K562 (cell line): ENCODE results near the gene INCA1. TPM values are rescaled to one million over a fixed set of nuclear protein-coding genes. Genes with fewer than 3 reads are reported as not detected.

Source experiments
- ATAC-seq: fragments of 200-7000 bp; cut with Tn5 transposase; 3 replicates; pipeline ENCODE4 v1.9.1; 2020; ENCODE audit warnings: moderate library complexity
- BruUV-seq: library from RNA; stranded (reverse); fragments of 400-500 nt; replicated peaks from 2 replicates; lab custom pipeline; 2021; lab: Mats Ljungman, UMichigan
- CTCF ChIA-PET: fragments of 300-600 bp; formaldehyde crosslinking; extraction: SDS; loops from one replicate; lab custom pipeline; 2021; ENCODE audit warnings: low intra/inter-chr PET ratio; lab: Yijun Ruan, JAX
- POLR2A ChIA-PET: fragments of 300-600, 350-650 bp; sonication (Branson Sonifier 250); formaldehyde crosslinking; extraction: SDS; loops from one replicate; lab custom pipeline; 2021; ENCODE audit warnings: antibody characterized with exemption, inconsistent platforms; lab: Yijun Ruan, JAX
- DNase-seq, 4 experiments: peaks; one replicate each; pipeline versions ENCODE4 v3.0.0 to v3.0.0-alpha.2; 2011 to 2018; ENCODE audit warnings: low spot score in 3 of 4, mixed read lengths in 3 of 4; ENCODE audit errors: extremely low read depth in 1 of 4
- FAIRE-seq: peaks from 2 replicates; lab custom pipeline; 2011; peaks lifted over from hg19 to GRCh38; lab: Jason Lieb, UNC
- H2AFZ ChIP-seq: 2 replicates; pipeline ENCODE4 v1.6.0; 2011; ENCODE audit warnings: low read depth, low read length, control low read depth, inconsistent platforms
- H3K27ac ChIP-seq: fragments of 200-600 bp; 3 replicates; pipeline ENCODE4 v1.8.0; 2011; ENCODE audit warnings: low read depth, mild to moderate bottlenecking, control low read depth, inconsistent platforms, low read length, moderate library complexity, mixed read lengths; ENCODE audit errors: extremely low read depth
- H3K27me3 ChIP-seq, 2 experiments: fragments of 300-600 bp in 1 of 2; 2 replicates in 1 of 2; 3 replicates in 1 of 2; pipeline versions ENCODE4 v1.6.0 to v1.8.0; 2011; ENCODE audit warnings: inconsistent platforms in 2 of 2, low read length in 2 of 2, mild to moderate bottlenecking in 1 of 2, mixed read lengths in 1 of 2, moderate library complexity in 1 of 2; ENCODE audit not compliant: control insufficient read depth in 2 of 2, insufficient read depth in 2 of 2
- H3K36me3 ChIP-seq: fragments of 300-600 bp; 3 replicates; pipeline ENCODE4 v1.8.0; 2011; ENCODE audit warnings: mild to moderate bottlenecking, low read length, inconsistent platforms; ENCODE audit not compliant: control insufficient read depth, insufficient read depth
- H3K4me1 ChIP-seq, 2 experiments: fragments of 200-600 bp in 1 of 2; replicated peaks in 1 of 2; 2 replicates in 1 of 2; 3 replicates in 1 of 2; pipeline versions ENCODE4 v1.5.1 to v1.8.0; 2011; ENCODE audit warnings: inconsistent platforms in 2 of 2, low read length in 2 of 2, mild to moderate bottlenecking in 1 of 2, mixed read lengths in 1 of 2, moderate library complexity in 1 of 2; ENCODE audit not compliant: control insufficient read depth in 2 of 2, insufficient read depth in 2 of 2
- H3K4me2 ChIP-seq: 2 replicates; pipeline ENCODE4 v1.6.1; 2011; ENCODE audit warnings: low read length, control low read depth, inconsistent platforms, mixed read lengths; ENCODE audit not compliant: insufficient read depth
- H3K4me3 ChIP-seq: fragments of 200-600 bp; sonication (generic), shearing (Covaris generic); 2 replicates; pipeline ENCODE4 v1.5.1; 2016; ENCODE audit warnings: control low read depth, inconsistent platforms
- H3K79me2 ChIP-seq: fragments of 200-600 bp; 3 replicates; pipeline ENCODE4 v1.8.0; 2011; ENCODE audit warnings: low read length, inconsistent platforms; ENCODE audit not compliant: control insufficient read depth, insufficient read depth
- H3K9ac ChIP-seq, 2 experiments: 2 replicates each; pipeline versions ENCODE4 v1.6.0 to v1.6.1; 2011; ENCODE audit warnings: low read depth in 2 of 2, low read length in 2 of 2, control low read depth in 1 of 2, inconsistent platforms in 1 of 2, mild to moderate bottlenecking in 1 of 2, mixed read lengths in 1 of 2; ENCODE audit not compliant: insufficient read depth in 1 of 2
- H3K9me1 ChIP-seq: one replicate; pipeline ENCODE4 v1.6.0; 2011; ENCODE audit warnings: inconsistent platforms, mild to moderate bottlenecking, low read length, moderate library complexity; ENCODE audit not compliant: control insufficient read depth, insufficient read depth
- H3K9me3 ChIP-seq: replicated peaks from 2 replicates; pipeline ENCODE4 v1.5.1; 2011; ENCODE audit warnings: low read depth, low read length, inconsistent platforms; ENCODE audit not compliant: control insufficient read depth, insufficient read depth
- H4K20me1 ChIP-seq: replicated peaks from 2 replicates; pipeline ENCODE4 v1.6.1; 2011; ENCODE audit warnings: low read length, inconsistent platforms, mixed read lengths; ENCODE audit not compliant: control insufficient read depth, insufficient read depth
- CREB1 ChIP-seq, 2 experiments: sonication (generic) in 1 of 2; formaldehyde crosslinking in 1 of 2; IDR thresholded peaks; 2 replicates each; pipeline versions ENCODE4 v1.6.1 to v1.8.0; 2012 to 2022; ENCODE audit warnings: inconsistent platforms in 1 of 2, mild to moderate bottlenecking in 1 of 2, missing genetic modification reagents in 1 of 2, moderate library complexity in 1 of 2
- ZC3H8 ChIP-seq: fragments of 450-650 bp; IDR thresholded peaks from 2 replicates; pipeline ENCODE4 v1.6.1; 2017
- WGBS: fragments of 100-300 bp; shearing (Covaris generic); methylation state at CpG from one replicate; pipeline ENCODE4 v1.1.6; 2016; ENCODE audit warnings: low coverage, mixed read lengths; ENCODE audit not compliant: insufficient coverage; ENCODE audit errors: missing lambda C conversion rate; 5-methylcytosine and 5-hydroxymethylcytosine counted together
- in situ Hi-C: fragments of 300-500 bp; cut with MboI; formaldehyde crosslinking; loops from 4 replicates; pipeline ENCODE4 v1.15.0; 2018; ENCODE audit warnings: inconsistent platforms, mixed read lengths
- intact Hi-C: fragments of 100-400 bp; cut with micrococcal nuclease; formaldehyde crosslinking; loops from 2 replicates; pipeline ENCODE4 v1.14.2; 2022
- polyA plus RNA-seq, 8 experiments: library from polyadenylated mRNA; depleted of rRNA in 4 of 8; stranded (reverse) in 5 of 8; unstranded in 3 of 8; fragments of >200 nt; fragmentation: Nextera tagmentation in 2 of 8; fragmentation: Illumina TruSeq in 1 of 8; extraction: Ambion mirVana in 2 of 8; extraction: Trizol in 1 of 8; gene quantifications; 2 replicates each; pipeline versions ENCODE4 v1.2.1 to v1.2.3, GENCODE V29; 2011 to 2014; ENCODE audit warnings: inconsistent platforms in 1 of 8, missing spikeins in 1 of 8
- total RNA-seq, 7 experiments: library from RNA; depleted of rRNA in 6 of 7; stranded (reverse); fragments of >200 nt in 6 of 7; fragmentation: Illumina TruSeq in 2 of 7; extraction: Trizol in 2 of 7; gene quantifications; 2 replicates each; pipeline versions ENCODE4 v1.2.1 to v1.2.3, GENCODE V29; 2011 to 2021; ENCODE audit warnings: low replicate concordance in 1 of 7
- TF ChIP-seq, protein P1 (sequence below): fragments of 450-650 bp; conservative IDR thresholded peaks from 2 replicates; pipeline ENCODE4 v1.6.1; 2016; ENCODE audit warnings: missing genetic modification characterization, low read depth, mild to moderate bottlenecking, missing compliant biosample characterization, moderate library complexity
- TF ChIP-seq, protein P2 (sequence below): sonication (generic); formaldehyde crosslinking; IDR thresholded peaks from 2 replicates; pipeline ENCODE4 v1.9.0; 2022; ENCODE audit warnings: mild to moderate bottlenecking, missing genetic modification reagents
- TF ChIP-seq, protein P3 (sequence below), 2 experiments: IDR thresholded peaks; 2 replicates each; pipeline ENCODE4 v1.6.1; 2011; ENCODE audit warnings: borderline replicate concordance in 1 of 2, control low read depth in 1 of 2, low read depth in 1 of 2, low read length in 1 of 2, mild to moderate bottlenecking in 1 of 2, mixed read lengths in 1 of 2, moderate library complexity in 1 of 2; ENCODE audit not compliant: insufficient read depth in 1 of 2, insufficient read length in 1 of 2, poor library complexity in 1 of 2, severe bottlenecking in 1 of 2; ENCODE audit errors: extremely low read depth in 1 of 2
- TF ChIP-seq, protein P4 (sequence below): fragments of 250-450 bp; sonication (Bioruptor Pico); IDR thresholded peaks from 2 replicates; pipeline ENCODE4 v1.4.0; 2020; ENCODE audit warnings: mild to moderate bottlenecking

INCA1 gene
- total and polyA plus RNA-seq, 9 of the 15 experiments (the other 6 are each of a cell fraction or from before 2014, with no cell fraction given) = 0.08 to 0.50 (median 0.13) TPM; not detected in 4

DNA sequence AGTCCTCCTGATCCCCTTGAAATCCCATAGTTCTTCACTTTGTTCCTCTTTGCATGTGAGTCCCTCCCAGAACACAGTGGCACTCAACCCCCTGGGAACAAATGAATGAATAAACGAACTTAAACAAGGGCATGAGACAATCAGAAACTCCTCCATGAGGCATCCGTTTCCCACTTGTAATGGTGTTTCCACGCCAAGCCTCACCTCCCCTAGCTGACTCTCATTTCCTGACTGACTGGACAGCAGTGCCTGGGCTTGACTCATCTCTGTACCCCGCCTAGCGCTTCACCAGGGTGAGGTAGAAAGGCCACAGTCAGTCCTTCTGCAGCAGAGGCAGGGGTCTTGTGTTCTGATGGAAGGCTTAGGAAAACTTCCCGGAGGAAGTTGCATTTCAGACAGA lies 14.6 kb upstream of the INCA1 start:
- DNase-seq (no peak), ATAC-seq (no peak), FAIRE-seq (no peak)
- Histone ChIP-seq H3K27ac (no peak overlapping the region), H3K4me3 (no peak overlapping the region), H3K4me1 (peaks cover 0 to 3% of the 10 kb centered on the region in 2 experiments; a peak in 2 of 5 replicates), H3K79me2 (no peaks in the 10 kb centered on the region), H3K36me3 (peaks cover 52% of the 10 kb centered on the region; the same call in 2 of the 3 replicates), H3K4me2 (no peak overlapping the region), H3K9ac (no peak overlapping the region), H2AFZ (no peak overlapping the region), H3K9me3 (no peaks in the 10 kb centered on the region), H4K20me1 (no peaks in the 10 kb centered on the region), H3K9me1 (no peaks in the 10 kb centered on the region), H3K27me3 (no peaks in the 10 kb centered on the region)
- CTCF ChIA-PET = no interaction called here
- TF ChIP-seq ZC3H8 = no peak
- TF ChIP-seq, protein P1, sequence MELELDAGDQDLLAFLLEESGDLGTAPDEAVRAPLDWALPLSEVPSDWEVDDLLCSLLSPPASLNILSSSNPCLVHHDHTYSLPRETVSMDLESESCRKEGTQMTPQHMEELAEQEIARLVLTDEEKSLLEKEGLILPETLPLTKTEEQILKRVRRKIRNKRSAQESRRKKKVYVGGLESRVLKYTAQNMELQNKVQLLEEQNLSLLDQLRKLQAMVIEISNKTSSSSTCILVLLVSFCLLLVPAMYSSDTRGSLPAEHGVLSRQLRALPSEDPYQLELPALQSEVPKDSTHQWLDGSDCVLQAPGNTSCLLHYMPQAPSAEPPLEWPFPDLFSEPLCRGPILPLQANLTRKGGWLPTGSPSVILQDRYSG (tag) = no peak
- 81% methylated on average over 6 of the region's 6 CpGs for WGBS
- intact Hi-C loops (no loop called here), in situ Hi-C loops (no loop called here)
- BruUV-seq = no TSS peak
- POLR2A ChIA-PET = no interaction called here

DNA sequence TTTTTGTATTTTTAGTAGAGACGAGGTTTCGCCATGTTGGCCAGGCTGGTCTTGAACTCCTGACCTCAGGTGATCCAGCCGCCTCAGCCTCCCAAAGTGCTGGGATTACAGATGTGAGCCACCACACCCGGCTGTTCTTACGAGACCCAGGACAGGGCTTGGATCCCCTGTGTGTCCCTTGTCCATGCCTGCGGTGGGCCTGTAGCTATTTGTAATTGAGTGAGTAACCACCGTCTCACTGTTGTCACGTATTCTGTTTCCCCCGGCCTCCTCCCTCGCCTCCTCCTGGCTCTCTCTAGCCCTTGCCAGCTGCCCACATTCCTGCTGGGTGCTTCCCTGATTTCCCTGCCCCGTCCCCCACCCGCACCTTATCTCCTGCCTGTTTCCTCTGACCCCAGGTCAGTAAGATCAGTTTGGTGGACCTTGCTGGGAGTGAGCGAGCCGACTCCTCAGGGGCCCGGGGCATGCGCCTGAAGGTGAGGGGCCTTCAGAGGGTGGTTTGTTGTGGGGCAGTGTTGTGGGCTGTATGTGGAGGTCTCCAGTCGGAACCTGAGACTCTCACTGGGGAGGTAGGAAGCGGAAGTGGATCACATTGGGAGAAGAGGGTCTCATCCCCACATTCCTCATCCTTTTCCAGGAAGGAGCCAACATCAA lies 6.0 kb upstream of the INCA1 start:
- no peak overlapping the region for H3K4me3 ChIP-seq
- no peak overlapping the region for H2AFZ ChIP-seq
- FAIRE-seq (no peak), DNase-seq (no peak), ATAC-seq (no peak)
- H3K4me1 ChIP-seq = peaks cover 7 to 20% of the 10 kb centered on the region in 2 experiments; a peak in 3 of 5 replicates
- ChIA-PET CTCF (no interaction called here), POLR2A (interaction anchor here (0.6 to 1.5 kb wide), 2 partner anchors 12 to 37 kb away, joined by 4 read pairs; no protein-coding TSS in a partner anchor)
- in situ Hi-C loops = no loop called here
- H3K9me1 ChIP-seq = no peaks in the 10 kb centered on the region
- 94% methylated on average over 4 of the region's 18 CpGs for WGBS
- no peaks in the 10 kb centered on the region for H4K20me1 ChIP-seq
- no TSS peak for BruUV-seq
- H3K9me3 ChIP-seq = no peaks in the 10 kb centered on the region
- intact Hi-C loops = no loop called here
- no peak overlapping the region for H3K9ac ChIP-seq
- H3K27me3 ChIP-seq = no peaks in the 10 kb centered on the region
- no peak overlapping the region for H3K4me2 ChIP-seq
- H3K79me2 ChIP-seq = peaks cover 11% of the 10 kb centered on the region
- H3K36me3 ChIP-seq = peaks cover 67% of the 10 kb centered on the region
- no peak overlapping the region for H3K27ac ChIP-seq
- TF ChIP-seq, protein P2, sequence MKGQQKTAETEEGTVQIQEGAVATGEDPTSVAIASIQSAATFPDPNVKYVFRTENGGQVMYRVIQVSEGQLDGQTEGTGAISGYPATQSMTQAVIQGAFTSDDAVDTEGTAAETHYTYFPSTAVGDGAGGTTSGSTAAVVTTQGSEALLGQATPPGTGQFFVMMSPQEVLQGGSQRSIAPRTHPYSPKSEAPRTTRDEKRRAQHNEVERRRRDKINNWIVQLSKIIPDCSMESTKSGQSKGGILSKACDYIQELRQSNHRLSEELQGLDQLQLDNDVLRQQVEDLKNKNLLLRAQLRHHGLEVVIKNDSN (CRISPR knock-in tag) = no peak
- TF ChIP-seq, protein P3, sequence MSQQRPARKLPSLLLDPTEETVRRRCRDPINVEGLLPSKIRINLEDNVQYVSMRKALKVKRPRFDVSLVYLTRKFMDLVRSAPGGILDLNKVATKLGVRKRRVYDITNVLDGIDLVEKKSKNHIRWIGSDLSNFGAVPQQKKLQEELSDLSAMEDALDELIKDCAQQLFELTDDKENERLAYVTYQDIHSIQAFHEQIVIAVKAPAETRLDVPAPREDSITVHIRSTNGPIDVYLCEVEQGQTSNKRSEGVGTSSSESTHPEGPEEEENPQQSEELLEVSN (IDR thresholded peaks at IDR 0.05; ENCODE audit: borderline replicate concordance in 1 of 2, extremely low read depth in 1 of 2, insufficient read depth in 1 of 2, insufficient read length in 1 of 2, low read depth in 1 of 2, low read length in 1 of 2, poor library complexity in 1 of 2, severe bottlenecking in 1 of 2) = no peak
- no peak for TF ChIP-seq CREB1 (IDR thresholded peaks at IDR 0.05)
- TF ChIP-seq CREB1 (CRISPR knock-in tag; IDR thresholded peaks at IDR 0.05) = no peak
- TF ChIP-seq, protein P4, sequence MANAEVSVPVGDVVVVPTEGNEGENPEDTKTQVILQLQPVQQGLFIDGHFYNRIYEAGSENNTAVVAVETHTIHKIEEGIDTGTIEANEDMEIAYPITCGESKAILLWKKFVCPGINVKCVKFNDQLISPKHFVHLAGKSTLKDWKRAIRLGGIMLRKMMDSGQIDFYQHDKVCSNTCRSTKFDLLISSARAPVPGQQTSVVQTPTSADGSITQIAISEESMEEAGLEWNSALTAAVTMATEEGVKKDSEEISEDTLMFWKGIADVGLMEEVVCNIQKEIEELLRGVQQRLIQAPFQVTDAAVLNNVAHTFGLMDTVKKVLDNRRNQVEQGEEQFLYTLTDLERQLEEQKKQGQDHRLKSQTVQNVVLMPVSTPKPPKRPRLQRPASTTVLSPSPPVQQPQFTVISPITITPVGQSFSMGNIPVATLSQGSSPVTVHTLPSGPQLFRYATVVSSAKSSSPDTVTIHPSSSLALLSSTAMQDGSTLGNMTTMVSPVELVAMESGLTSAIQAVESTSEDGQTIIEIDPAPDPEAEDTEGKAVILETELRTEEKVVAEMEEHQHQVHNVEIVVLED (CRISPR knock-in tag) = no peak
